SK-N-SH treated with all-trans-retinoic acid at 6 μM for 48 hours (cell line): ENCODE results near the gene CCDC148.

Experiments
- ATAC-seq: fragments of 200-7000 bp; cut with Tn5 transposase; 3 replicates; pipeline ENCODE4 v1.9.1; 2020; ENCODE audit warnings: mild to moderate bottlenecking, moderate library complexity
- ARNTL ChIP-seq: fragments of 450-650 bp; formaldehyde crosslinking; IDR thresholded peaks from 2 replicates; pipeline ENCODE4 v1.5.0; 2020; ENCODE audit warnings: low read depth, mild to moderate bottlenecking, moderate library complexity, borderline replicate concordance
- BACH2 ChIP-seq: fragments of 250-450 bp; sonication (Bioruptor Pico); IDR thresholded peaks from 2 replicates; pipeline ENCODE4 v1.9.0; 2021; ENCODE audit warnings: mild to moderate bottlenecking, borderline replicate concordance
- GLIS3 ChIP-seq: fragments of 250-450 bp; sonication (Bioruptor Pico); IDR thresholded peaks from 2 replicates; pipeline ENCODE4 v1.5.0; 2020; ENCODE audit warnings: mild to moderate bottlenecking, moderate library complexity
- ISL1 ChIP-seq: fragments of 250-450 bp; sonication (Bioruptor Pico); IDR thresholded peaks from 2 replicates; pipeline ENCODE4 v2.1.2; 2022; ENCODE audit warnings: mild to moderate bottlenecking, moderate library complexity
- RARB ChIP-seq: fragments of 250-450 bp; sonication (Bioruptor Pico); IDR thresholded peaks from 2 replicates; pipeline ENCODE4 v1.8.0; 2021; ENCODE audit warnings: mild to moderate bottlenecking, moderate library complexity
- ZC3H10 ChIP-seq: fragments of 250-450 bp; sonication (Bioruptor Pico); IDR thresholded peaks from 2 replicates; pipeline ENCODE4 v1.5.1; 2021; ENCODE audit warnings: mild to moderate bottlenecking, moderate library complexity
- ZFP3 ChIP-seq: fragments of 250-450 bp; sonication (Bioruptor Pico); IDR thresholded peaks from 2 replicates; pipeline ENCODE4 v1.5.0; 2020; ENCODE audit warnings: mild to moderate bottlenecking, moderate library complexity
- ZNF565 ChIP-seq: fragments of 450-650 bp; formaldehyde crosslinking; conservative IDR thresholded peaks from 2 replicates; pipeline ENCODE4 v1.5.0; 2020; ENCODE audit warnings: low read depth, mild to moderate bottlenecking, moderate library complexity
- TF ChIP-seq, protein P1 (sequence below): fragments of 250-450 bp; sonication (Bioruptor Pico); IDR thresholded peaks from 2 replicates; pipeline ENCODE4 v1.8.0; 2020; ENCODE audit warnings: mild to moderate bottlenecking, moderate library complexity, borderline replicate concordance
- TF ChIP-seq, protein P2 (sequence below): fragments of 250-450 bp; sonication (Bioruptor Pico); IDR thresholded peaks from 2 replicates; pipeline ENCODE4 v1.5.0; 2020; ENCODE audit warnings: mild to moderate bottlenecking, moderate library complexity
- TF ChIP-seq, protein P3 (sequence below): fragments of 250-450 bp; sonication (Bioruptor Pico); IDR thresholded peaks from 2 replicates; pipeline ENCODE4 v1.5.1; 2020; ENCODE audit warnings: low read depth, mild to moderate bottlenecking, moderate library complexity
- TF ChIP-seq, protein P4 (sequence below): fragments of 250-450 bp; sonication (Bioruptor Pico); IDR thresholded peaks from 2 replicates; pipeline ENCODE4 v1.5.1; 2021; ENCODE audit warnings: mild to moderate bottlenecking, moderate library complexity

CCDC148 gene

DNA sequence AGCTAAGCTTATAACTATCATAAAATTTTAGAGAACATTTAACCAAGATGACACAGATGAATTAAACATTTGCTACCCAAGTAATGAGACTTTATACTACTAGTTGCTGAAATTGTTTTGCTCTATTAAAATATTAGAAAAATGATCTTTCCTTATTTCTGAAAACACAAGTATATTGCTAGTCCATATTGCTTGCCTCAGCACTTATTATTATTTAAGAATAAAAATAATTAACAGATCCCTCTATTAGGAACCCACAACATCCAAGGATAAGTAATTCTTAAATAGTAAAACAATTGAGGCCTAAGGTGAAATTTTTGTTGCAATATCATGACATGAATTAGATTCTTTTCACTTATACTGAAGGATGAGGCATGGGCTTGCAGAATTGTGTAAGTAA, 65.2 kb downstream of the CCDC148 start (continued):
- TF ChIP-seq, protein P1, sequence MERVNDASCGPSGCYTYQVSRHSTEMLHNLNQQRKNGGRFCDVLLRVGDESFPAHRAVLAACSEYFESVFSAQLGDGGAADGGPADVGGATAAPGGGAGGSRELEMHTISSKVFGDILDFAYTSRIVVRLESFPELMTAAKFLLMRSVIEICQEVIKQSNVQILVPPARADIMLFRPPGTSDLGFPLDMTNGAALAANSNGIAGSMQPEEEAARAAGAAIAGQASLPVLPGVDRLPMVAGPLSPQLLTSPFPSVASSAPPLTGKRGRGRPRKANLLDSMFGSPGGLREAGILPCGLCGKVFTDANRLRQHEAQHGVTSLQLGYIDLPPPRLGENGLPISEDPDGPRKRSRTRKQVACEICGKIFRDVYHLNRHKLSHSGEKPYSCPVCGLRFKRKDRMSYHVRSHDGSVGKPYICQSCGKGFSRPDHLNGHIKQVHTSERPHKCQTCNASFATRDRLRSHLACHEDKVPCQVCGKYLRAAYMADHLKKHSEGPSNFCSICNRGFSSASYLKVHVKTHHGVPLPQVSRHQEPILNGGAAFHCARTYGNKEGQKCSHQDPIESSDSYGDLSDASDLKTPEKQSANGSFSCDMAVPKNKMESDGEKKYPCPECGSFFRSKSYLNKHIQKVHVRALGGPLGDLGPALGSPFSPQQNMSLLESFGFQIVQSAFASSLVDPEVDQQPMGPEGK (CRISPR knock-in tag) = no peak
- TF ChIP-seq, protein P2, sequence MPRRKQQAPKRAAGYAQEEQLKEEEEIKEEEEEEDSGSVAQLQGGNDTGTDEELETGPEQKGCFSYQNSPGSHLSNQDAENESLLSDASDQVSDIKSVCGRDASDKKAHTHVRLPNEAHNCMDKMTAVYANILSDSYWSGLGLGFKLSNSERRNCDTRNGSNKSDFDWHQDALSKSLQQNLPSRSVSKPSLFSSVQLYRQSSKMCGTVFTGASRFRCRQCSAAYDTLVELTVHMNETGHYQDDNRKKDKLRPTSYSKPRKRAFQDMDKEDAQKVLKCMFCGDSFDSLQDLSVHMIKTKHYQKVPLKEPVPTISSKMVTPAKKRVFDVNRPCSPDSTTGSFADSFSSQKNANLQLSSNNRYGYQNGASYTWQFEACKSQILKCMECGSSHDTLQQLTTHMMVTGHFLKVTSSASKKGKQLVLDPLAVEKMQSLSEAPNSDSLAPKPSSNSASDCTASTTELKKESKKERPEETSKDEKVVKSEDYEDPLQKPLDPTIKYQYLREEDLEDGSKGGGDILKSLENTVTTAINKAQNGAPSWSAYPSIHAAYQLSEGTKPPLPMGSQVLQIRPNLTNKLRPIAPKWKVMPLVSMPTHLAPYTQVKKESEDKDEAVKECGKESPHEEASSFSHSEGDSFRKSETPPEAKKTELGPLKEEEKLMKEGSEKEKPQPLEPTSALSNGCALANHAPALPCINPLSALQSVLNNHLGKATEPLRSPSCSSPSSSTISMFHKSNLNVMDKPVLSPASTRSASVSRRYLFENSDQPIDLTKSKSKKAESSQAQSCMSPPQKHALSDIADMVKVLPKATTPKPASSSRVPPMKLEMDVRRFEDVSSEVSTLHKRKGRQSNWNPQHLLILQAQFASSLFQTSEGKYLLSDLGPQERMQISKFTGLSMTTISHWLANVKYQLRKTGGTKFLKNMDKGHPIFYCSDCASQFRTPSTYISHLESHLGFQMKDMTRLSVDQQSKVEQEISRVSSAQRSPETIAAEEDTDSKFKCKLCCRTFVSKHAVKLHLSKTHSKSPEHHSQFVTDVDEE = no peak

DNA sequence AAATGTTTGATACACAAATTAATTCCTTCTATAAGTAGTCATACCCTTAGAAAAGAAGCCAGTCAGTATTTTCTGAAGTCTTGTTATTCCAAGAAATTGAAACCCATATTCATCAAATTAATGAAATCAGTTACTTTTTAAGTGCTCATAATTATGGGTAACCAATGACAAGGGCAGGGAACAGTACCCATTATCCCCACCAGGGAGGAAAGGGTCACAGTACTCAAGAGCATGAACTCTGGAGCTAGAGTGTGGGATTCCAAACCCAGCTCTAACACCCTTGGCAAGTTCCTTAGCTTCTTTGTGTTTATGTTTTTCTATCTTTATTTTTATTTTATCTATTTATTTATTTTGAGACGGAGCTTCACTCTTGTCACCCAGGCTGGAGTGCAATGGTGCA, 68.4 kb downstream of the CCDC148 start:
- no peak for ATAC-seq
- no peak for TF ChIP-seq ZC3H10 (CRISPR knock-in tag)
- TF ChIP-seq ARNTL (CRISPR knock-in tag) = no peak

DNA sequence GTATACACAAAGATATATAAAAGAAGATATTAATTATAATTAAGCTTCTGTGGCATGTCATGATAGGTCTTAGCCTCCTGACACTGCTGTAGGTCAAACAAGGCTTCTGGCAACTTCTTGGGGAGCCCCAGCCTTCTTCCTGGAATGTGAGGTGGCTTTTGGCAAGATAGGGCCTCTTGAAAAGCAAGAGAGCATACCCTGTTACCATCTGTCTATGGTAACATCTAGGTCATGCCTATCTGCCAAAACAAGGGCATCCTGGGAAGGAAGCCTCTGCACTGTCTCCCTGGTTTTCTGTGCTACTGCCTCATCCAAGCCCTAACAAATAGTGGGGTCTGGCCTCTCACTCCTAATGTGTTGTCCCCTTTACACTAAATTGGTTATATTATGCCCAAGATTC, 70.9 kb downstream of the CCDC148 start:
- TF ChIP-seq ISL1 (CRISPR knock-in tag) = no peak
- TF ChIP-seq ZC3H10 (CRISPR knock-in tag) = no peak
- no peak for TF ChIP-seq BACH2 (CRISPR knock-in tag)
- TF ChIP-seq RARB = no peak
- no peak for TF ChIP-seq GLIS3 (CRISPR knock-in tag)
- TF ChIP-seq, protein P2 = no peak
- ATAC-seq = no peak

DNA sequence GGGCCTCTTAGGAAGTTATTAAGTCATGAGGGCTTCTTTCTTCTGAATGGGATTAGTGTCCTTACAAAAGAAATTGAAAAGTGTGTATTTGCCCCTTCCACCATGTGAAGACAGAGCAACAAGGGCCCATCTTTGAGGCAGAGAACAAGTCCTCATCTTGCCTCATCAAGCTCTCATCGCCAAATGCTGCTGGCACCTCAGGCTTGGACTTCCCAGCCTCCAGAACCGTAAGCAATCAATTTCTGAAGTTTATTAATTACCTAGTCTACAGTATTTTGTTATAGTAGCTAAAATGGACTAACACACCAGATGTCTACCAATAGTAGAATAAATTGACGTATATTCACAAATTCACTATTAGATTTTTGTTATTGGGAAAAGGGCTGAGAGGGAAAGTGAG, 74.6 kb downstream of the CCDC148 start:
- TF ChIP-seq, protein P2 = no peak
- no peak for TF ChIP-seq ZC3H10 (CRISPR knock-in tag)
- TF ChIP-seq ZNF565 (CRISPR knock-in tag) = no peak
- no peak for TF ChIP-seq ZFP3 (CRISPR knock-in tag)
- TF ChIP-seq, protein P3, sequence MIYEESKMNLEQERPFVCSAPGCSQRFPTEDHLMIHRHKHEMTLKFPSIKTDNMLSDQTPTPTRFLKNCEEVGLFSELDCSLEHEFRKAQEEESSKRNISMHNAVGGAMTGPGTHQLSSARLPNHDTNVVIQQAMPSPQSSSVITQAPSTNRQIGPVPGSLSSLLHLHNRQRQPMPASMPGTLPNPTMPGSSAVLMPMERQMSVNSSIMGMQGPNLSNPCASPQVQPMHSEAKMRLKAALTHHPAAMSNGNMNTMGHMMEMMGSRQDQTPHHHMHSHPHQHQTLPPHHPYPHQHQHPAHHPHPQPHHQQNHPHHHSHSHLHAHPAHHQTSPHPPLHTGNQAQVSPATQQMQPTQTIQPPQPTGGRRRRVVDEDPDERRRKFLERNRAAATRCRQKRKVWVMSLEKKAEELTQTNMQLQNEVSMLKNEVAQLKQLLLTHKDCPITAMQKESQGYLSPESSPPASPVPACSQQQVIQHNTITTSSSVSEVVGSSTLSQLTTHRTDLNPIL (CRISPR knock-in tag) = no peak
- TF ChIP-seq, protein P4, sequence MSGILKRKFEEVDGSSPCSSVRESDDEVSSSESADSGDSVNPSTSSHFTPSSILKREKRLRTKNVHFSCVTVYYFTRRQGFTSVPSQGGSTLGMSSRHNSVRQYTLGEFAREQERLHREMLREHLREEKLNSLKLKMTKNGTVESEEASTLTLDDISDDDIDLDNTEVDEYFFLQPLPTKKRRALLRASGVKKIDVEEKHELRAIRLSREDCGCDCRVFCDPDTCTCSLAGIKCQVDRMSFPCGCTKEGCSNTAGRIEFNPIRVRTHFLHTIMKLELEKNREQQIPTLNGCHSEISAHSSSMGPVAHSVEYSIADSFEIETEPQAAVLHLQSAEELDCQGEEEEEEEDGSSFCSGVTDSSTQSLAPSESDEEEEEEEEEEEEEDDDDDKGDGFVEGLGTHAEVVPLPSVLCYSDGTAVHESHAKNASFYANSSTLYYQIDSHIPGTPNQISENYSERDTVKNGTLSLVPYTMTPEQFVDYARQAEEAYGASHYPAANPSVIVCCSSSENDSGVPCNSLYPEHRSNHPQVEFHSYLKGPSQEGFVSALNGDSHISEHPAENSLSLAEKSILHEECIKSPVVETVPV (CRISPR knock-in tag) = no peak
- no peak for TF ChIP-seq GLIS3 (CRISPR knock-in tag)
- ATAC-seq = no peak
